HEK293 (cell line): ENCODE data around the gene ARHGAP8.
A peak's percentile ranks its signal among the peaks of the same experiment; 100 is the strongest.
"Not testable (repeated sequence)": the region's sequence is repeated elsewhere in the genome, so short reads cannot be mapped to it uniquely, and the experiment has no call there.

Source experiments
- CTCF ChIA-PET: fragments of 350-600 bp; formaldehyde crosslinking; extraction: SDS; loops from one replicate; lab custom pipeline; 2021; ENCODE audit warnings: antibody characterized with exemption; lab: Yijun Ruan, JAX
- POLR2A ChIA-PET: fragments of 300-600 bp; formaldehyde crosslinking; extraction: SDS; loops from one replicate; lab custom pipeline; 2020; ENCODE audit warnings: antibody characterized with exemption, inconsistent platforms; lab: Yijun Ruan, JAX
- H3K27ac ChIP-seq: fragments of 200-500 bp; sonication (Bioruptor generic); 2 replicates; pipeline ENCODE4 v1.5.1; 2014; ENCODE audit warnings: low read depth, low read length, control low read depth, inconsistent platforms; ENCODE audit errors: extremely low read depth
- H3K36me3 ChIP-seq, 2 experiments: fragments of 200-500 bp in 1 of 2; sonication (Bioruptor generic) in 1 of 2; 1 replicate in 1 of 2; 2 replicates in 1 of 2; pipeline ENCODE4 v1.5.1; 2014 to 2017; ENCODE audit warnings: inconsistent platforms in 2 of 2, low read length in 2 of 2; ENCODE audit not compliant: control insufficient read depth in 2 of 2, insufficient read depth in 1 of 2
- H3K4me1 ChIP-seq: fragments of 200-500 bp; sonication (Bioruptor generic); 2 replicates; pipeline ENCODE4 v1.5.1; 2014; ENCODE audit warnings: mild to moderate bottlenecking, low read length, inconsistent platforms; ENCODE audit not compliant: control insufficient read depth, insufficient read depth
- H3K4me3 ChIP-seq: 2 replicates; pipeline ENCODE4 v1.5.1; 2011; ENCODE audit warnings: low read depth, mild to moderate bottlenecking, control low read depth, low read length, moderate library complexity
- H3K9me3 ChIP-seq: fragments of 200-500 bp; sonication (Bioruptor generic); 2 replicates; pipeline ENCODE4 v1.5.1; 2014; ENCODE audit warnings: low read depth, low read length, inconsistent platforms; ENCODE audit not compliant: control insufficient read depth, insufficient read depth
- BCL11B ChIP-seq: fragments of 450-650 bp; formaldehyde crosslinking; IDR thresholded peaks from 2 replicates; pipeline ENCODE4 v1.5.1; 2016; ENCODE audit warnings: low read depth, missing biosample characterization, missing genetic modification characterization
- HIC1 ChIP-seq: fragments of 450-650 bp; formaldehyde crosslinking; IDR thresholded peaks from 2 replicates; pipeline ENCODE4 v1.5.1; 2016; ENCODE audit warnings: missing biosample characterization, missing genetic modification characterization
- HOXC10 ChIP-seq: sonication (generic); formaldehyde crosslinking; IDR thresholded peaks from 2 replicates; pipeline ENCODE4 v1.8.1; 2023; ENCODE audit warnings: mild to moderate bottlenecking, missing genetic modification reagents
- KLF10 ChIP-seq: fragments of 450-650 bp; IDR thresholded peaks from 2 replicates; pipeline ENCODE4 v1.5.1; 2018; ENCODE audit warnings: missing biosample characterization, mild to moderate bottlenecking, missing genetic modification characterization
- OSR2 ChIP-seq: fragments of 450-650 bp; formaldehyde crosslinking; IDR thresholded peaks from 2 replicates; pipeline ENCODE4 v1.5.1; 2016; ENCODE audit warnings: missing biosample characterization, missing genetic modification characterization
- SETDB1 ChIP-seq: IDR thresholded peaks from one replicate; pipeline ENCODE4 v1.6.1; 2017; ENCODE audit warnings: mild to moderate bottlenecking, low read length, moderate library complexity, mixed read lengths; ENCODE audit not compliant: insufficient read length
- SP3 ChIP-seq: fragments of 450-650 bp; formaldehyde crosslinking; IDR thresholded peaks from 2 replicates; pipeline ENCODE4 v1.5.1; 2016; ENCODE audit warnings: missing biosample characterization, missing genetic modification characterization
- TRIM28 ChIP-seq: IDR thresholded peaks from 2 replicates; pipeline ENCODE4 v1.6.1; 2011; ENCODE audit warnings: low read length, control low read depth, borderline replicate concordance
- ZBTB10 ChIP-seq: fragments of 450-650 bp; formaldehyde crosslinking; IDR thresholded peaks from 2 replicates; pipeline ENCODE4 v1.5.1; 2016; ENCODE audit warnings: missing biosample characterization, missing genetic modification characterization
- ZNF133 ChIP-seq: fragments of 450-650 bp; formaldehyde crosslinking; IDR thresholded peaks from 2 replicates; pipeline ENCODE4 v1.5.1; 2016; ENCODE audit warnings: missing biosample characterization, missing genetic modification characterization
- ZNF140 ChIP-seq: fragments of 450-650 bp; formaldehyde crosslinking; IDR thresholded peaks from 2 replicates; pipeline ENCODE4 v1.5.1; 2016; ENCODE audit warnings: missing biosample characterization, missing genetic modification characterization
- ZNF18 ChIP-seq: fragments of 450-650 bp; formaldehyde crosslinking; IDR thresholded peaks from 2 replicates; pipeline ENCODE4 v1.5.1; 2016; ENCODE audit warnings: missing biosample characterization, missing genetic modification characterization
- ZNF211 ChIP-seq: fragments of 450-650 bp; formaldehyde crosslinking; IDR thresholded peaks from 2 replicates; pipeline ENCODE4 v1.5.1; 2016; ENCODE audit warnings: low read depth, missing biosample characterization, missing genetic modification characterization
- ZNF239 ChIP-seq: fragments of 450-650 bp; formaldehyde crosslinking; IDR thresholded peaks from 2 replicates; pipeline ENCODE4 v1.5.1; 2016; ENCODE audit warnings: missing biosample characterization, missing genetic modification characterization
- ZNF24 ChIP-seq: fragments of 450-650 bp; formaldehyde crosslinking; IDR thresholded peaks from 2 replicates; pipeline ENCODE4 v1.5.1; 2016; ENCODE audit warnings: missing biosample characterization, missing genetic modification characterization
- ZNF248 ChIP-seq: fragments of 450-650 bp; formaldehyde crosslinking; IDR thresholded peaks from 2 replicates; pipeline ENCODE4 v1.5.1; 2017; ENCODE audit warnings: missing biosample characterization, missing genetic modification characterization
- ZNF26 ChIP-seq: fragments of 450-650 bp; formaldehyde crosslinking; IDR thresholded peaks from 2 replicates; pipeline ENCODE4 v1.5.1; 2016; ENCODE audit warnings: missing biosample characterization, missing genetic modification characterization
- ZNF341 ChIP-seq: fragments of 450-650 bp; formaldehyde crosslinking; IDR thresholded peaks from 2 replicates; pipeline ENCODE4; 2016; ENCODE audit warnings: low read depth, missing biosample characterization, missing genetic modification characterization
- ZNF510 ChIP-seq: fragments of 450-650 bp; formaldehyde crosslinking; IDR thresholded peaks from 2 replicates; pipeline ENCODE4 v1.5.1; 2018; ENCODE audit warnings: mild to moderate bottlenecking, missing genetic modification characterization, missing biosample characterization; ENCODE audit not compliant: insufficient replicate concordance
- ZNF529 ChIP-seq: fragments of 450-650 bp; formaldehyde crosslinking; IDR thresholded peaks from 2 replicates; pipeline ENCODE4 v1.5.1; 2017; ENCODE audit warnings: missing genetic modification characterization, missing biosample characterization; ENCODE audit not compliant: insufficient replicate concordance
- ZNF621 ChIP-seq: fragments of 450-650 bp; formaldehyde crosslinking; IDR thresholded peaks from 2 replicates; pipeline ENCODE4 v1.5.1; 2017; ENCODE audit warnings: missing biosample characterization, missing genetic modification characterization
- ZNF623 ChIP-seq: fragments of 450-650 bp; formaldehyde crosslinking; IDR thresholded peaks from 2 replicates; pipeline ENCODE4 v1.5.1; 2016; ENCODE audit warnings: missing biosample characterization, missing genetic modification characterization
- ZNF626 ChIP-seq: fragments of 450-650 bp; sonication (Bioruptor Pico); formaldehyde crosslinking; IDR thresholded peaks from 2 replicates; pipeline ENCODE4 v1.5.1; 2018; ENCODE audit warnings: missing biosample characterization, missing genetic modification characterization, inconsistent platforms
- ZNF76 ChIP-seq: fragments of 450-650 bp; formaldehyde crosslinking; IDR thresholded peaks from 2 replicates; pipeline ENCODE4; 2016; ENCODE audit warnings: low read depth, missing biosample characterization, missing genetic modification characterization, borderline replicate concordance
- ZNF791 ChIP-seq: fragments of 450-650 bp; formaldehyde crosslinking; IDR thresholded peaks from 2 replicates; pipeline ENCODE4 v1.5.1; 2016; ENCODE audit warnings: missing biosample characterization, missing genetic modification characterization

ARHGAP8 gene

GRCh38 chr22:44898236-44898635 is 145.9 kb downstream of the ARHGAP8 start:
- Histone ChIP-seq H3K9me3 (no peaks in the 10 kb centered on the region), H3K4me3 (no peak overlapping the region), H3K4me1 (no peaks in the 10 kb centered on the region), H3K36me3 (no peaks in the 10 kb centered on the region), H3K27ac (no peak overlapping the region)
- ChIA-PET POLR2A (interaction anchor here (0.6 kb wide), 1 partner anchor 936 kb away, joined by 4 read pairs; no protein-coding TSS in a partner anchor), CTCF (interaction anchor here (1.3 kb wide), 1 partner anchor 10 kb away, joined by 3 read pairs; no protein-coding TSS in a partner anchor)
- TF ChIP-seq ZNF341 (tag by site-specific recombination) (no peak), HIC1 (tag by site-specific recombination) (no peak), ZNF621 (tag by site-specific recombination) (no peak), ZNF791 (tag by site-specific recombination) (no peak), SP3 (tag by site-specific recombination) (no peak), KLF10 (no peak), HOXC10 (no peak), ZNF76 (tag by site-specific recombination) (no peak), ZNF140 (tag by site-specific recombination) (no peak), OSR2 (tag by site-specific recombination) (no peak), ZNF24 (tag by site-specific recombination) (no peak), BCL11B (tag by site-specific recombination) (no peak), ZNF211 (tag by site-specific recombination) (no peak), ZNF26 (no peak), ZNF248 (tag by site-specific recombination) (no peak), ZNF18 (no peak), ZNF239 (tag by site-specific recombination) (no peak)

- Histone ChIP-seq H3K27ac (no peak overlapping the region), H3K36me3 (no peaks in the 10 kb centered on the region), H3K4me3 (no peak overlapping the region), H3K9me3 (no peaks in the 10 kb centered on the region), H3K4me1 (no peaks in the 10 kb centered on the region)
- TF ChIP-seq ZBTB10 (no peak), ZNF623 (tag by site-specific recombination) (no peak), ZNF510 (tag by site-specific recombination) (peak; percentile 36), TRIM28 (peak; percentile 93), SETDB1 (peak; percentile 84), ZNF626 (tag by site-specific recombination) (peak; percentile 71; the same call in 1 of the 2 replicates), ZNF529 (peak; percentile 45), ZNF133 (peak; percentile 99)
- ChIA-PET POLR2A (no interaction called here), CTCF (no interaction called here)
Measured at GRCh38 chr22:44901301-44901700, 148.9 kb downstream of the ARHGAP8 start.

- H3K27ac ChIP-seq, H3K9me3 ChIP-seq, POLR2A ChIA-PET, H3K4me1 ChIP-seq, H3K36me3 ChIP-seq, CTCF ChIA-PET, H3K4me3 ChIP-seq: not testable (repeated sequence)
Measured at GRCh38 chr22:44903164-44903563, 150.8 kb downstream of the ARHGAP8 start.
